NT2/D1 (cell line): Measurements from ENCODE around the gene ARPP21.

Experiments
- YY1 ChIP-seq: IDR thresholded peaks from 2 replicates; pipeline ENCODE4 v1.6.1; 2011; ENCODE audit not compliant: insufficient read length, insufficient read depth
- ZNF274 ChIP-seq: IDR thresholded peaks from 2 replicates; pipeline ENCODE4 v1.6.1; 2011; ENCODE audit warnings: mild to moderate bottlenecking, low read depth, low read length

GRCh38 chr3:35645189-35645588 lies 5.9 kb downstream of the ARPP21 start:
- no peak for TF ChIP-seq ZNF274
- TF ChIP-seq YY1, result no peak
